Measurements from ENCODE around the gene FLNB. TPM values are rescaled to one million over a fixed set of nuclear protein-coding genes. Genes with fewer than 3 reads are reported as not detected.

The FLNB gene
- total RNA-seq, 1 experiment from 2014 or later, result 41.2 TPM

DNA sequence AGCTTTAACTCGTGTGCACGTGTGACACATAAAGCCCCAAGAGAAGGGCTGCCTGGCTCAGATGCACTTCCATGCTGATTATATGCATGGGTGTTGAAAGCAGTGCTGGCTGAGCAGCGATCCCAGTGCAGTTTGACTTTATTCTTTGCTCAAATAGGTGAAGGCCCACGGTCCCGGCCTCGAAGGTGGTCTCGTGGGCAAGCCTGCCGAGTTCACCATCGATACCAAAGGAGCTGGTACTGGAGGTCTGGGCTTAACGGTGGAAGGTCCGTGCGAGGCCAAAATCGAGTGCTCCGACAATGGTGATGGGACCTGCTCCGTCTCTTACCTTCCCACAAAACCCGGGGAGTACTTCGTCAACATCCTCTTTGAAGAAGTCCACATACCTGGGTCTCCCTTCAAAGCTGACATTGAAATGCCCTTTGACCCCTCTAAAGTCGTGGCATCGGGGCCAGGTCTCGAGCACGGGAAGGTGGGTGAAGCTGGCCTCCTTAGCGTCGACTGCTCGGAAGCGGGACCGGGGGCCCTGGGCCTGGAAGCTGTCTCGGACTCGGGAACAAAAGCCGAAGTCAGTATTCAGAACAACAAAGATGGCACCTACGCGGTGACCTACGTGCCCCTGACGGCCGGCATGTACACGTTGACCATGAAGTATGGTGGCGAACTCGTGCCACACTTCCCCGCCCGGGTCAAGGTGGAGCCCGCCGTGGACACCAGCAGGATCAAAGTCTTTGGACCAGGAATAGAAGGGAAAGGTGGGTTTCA lies 114.9 kb downstream of the FLNB start:
- no TSS peak for BruUV-seq (replicated peaks)
- Histone ChIP-seq H3K36me3 (ENCODE audit: insufficient read depth, low read length, poor library complexity, severe bottlenecking) (no peaks in the 10 kb centered on the region), H3K4me1 (ENCODE audit: insufficient read depth, low read length, poor library complexity, severe bottlenecking) (no peaks in the 10 kb centered on the region), H3K27me3 (replicated peaks; ENCODE audit: insufficient read depth, low read depth, low read length, poor library complexity) (no peaks in the 10 kb centered on the region), H3K9me3 (ENCODE audit: low read depth, low read length, poor library complexity, severe bottlenecking) (no peaks in the 10 kb centered on the region), H3K27ac (ENCODE audit: low read depth, low read length, poor library complexity, severe bottlenecking) (no peak overlapping the region), H3K4me3 (ENCODE audit: low read depth, low read length, poor library complexity, severe bottlenecking) (no peak overlapping the region)
- ChIA-PET CTCF (no interaction called here), POLR2A (ENCODE audit: low non-redundant PET) (no interaction called here)
- DNase-seq (ENCODE audit: low spot score), result no peak
- intact Hi-C loops (cut with micrococcal nuclease; ENCODE audit: unreplicated experiment), result no loop called here
- TF ChIP-seq, protein P1, sequence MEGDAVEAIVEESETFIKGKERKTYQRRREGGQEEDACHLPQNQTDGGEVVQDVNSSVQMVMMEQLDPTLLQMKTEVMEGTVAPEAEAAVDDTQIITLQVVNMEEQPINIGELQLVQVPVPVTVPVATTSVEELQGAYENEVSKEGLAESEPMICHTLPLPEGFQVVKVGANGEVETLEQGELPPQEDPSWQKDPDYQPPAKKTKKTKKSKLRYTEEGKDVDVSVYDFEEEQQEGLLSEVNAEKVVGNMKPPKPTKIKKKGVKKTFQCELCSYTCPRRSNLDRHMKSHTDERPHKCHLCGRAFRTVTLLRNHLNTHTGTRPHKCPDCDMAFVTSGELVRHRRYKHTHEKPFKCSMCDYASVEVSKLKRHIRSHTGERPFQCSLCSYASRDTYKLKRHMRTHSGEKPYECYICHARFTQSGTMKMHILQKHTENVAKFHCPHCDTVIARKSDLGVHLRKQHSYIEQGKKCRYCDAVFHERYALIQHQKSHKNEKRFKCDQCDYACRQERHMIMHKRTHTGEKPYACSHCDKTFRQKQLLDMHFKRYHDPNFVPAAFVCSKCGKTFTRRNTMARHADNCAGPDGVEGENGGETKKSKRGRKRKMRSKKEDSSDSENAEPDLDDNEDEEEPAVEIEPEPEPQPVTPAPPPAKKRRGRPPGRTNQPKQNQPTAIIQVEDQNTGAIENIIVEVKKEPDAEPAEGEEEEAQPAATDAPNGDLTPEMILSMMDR (conservative IDR thresholded peaks at IDR 0.05; ENCODE audit: low read depth, low read length), result no peak
- TF ChIP-seq EZH2 (IDR thresholded peaks at IDR 0.05; ENCODE audit: borderline replicate concordance, low read depth, low read length, poor library complexity, severe bottlenecking), result no peak

DNA sequence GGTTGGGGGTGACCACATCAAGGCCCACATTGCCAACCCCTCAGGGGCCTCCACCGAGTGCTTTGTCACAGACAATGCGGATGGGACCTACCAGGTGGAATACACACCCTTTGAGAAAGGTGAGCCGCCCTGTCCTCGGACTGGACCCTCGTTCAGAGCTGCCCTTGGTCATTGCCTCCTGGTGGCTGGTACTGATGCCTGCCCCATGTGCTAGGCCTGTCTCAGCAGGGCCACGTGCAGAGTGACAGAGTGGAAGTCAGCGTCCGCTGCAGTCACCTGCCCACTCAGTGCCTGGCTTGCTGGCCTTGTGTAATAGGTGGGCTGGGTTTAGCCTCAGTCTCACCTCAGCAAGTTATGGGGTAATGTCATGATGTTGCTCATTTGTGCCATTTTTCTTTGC lies 116.2 kb downstream of the FLNB start:
- ChIA-PET CTCF (no interaction called here), POLR2A (ENCODE audit: low non-redundant PET) (no interaction called here)
- Histone ChIP-seq H3K4me1 (ENCODE audit: insufficient read depth, low read length, poor library complexity, severe bottlenecking) (no peaks in the 10 kb centered on the region), H3K9me3 (ENCODE audit: low read depth, low read length, poor library complexity, severe bottlenecking) (no peaks in the 10 kb centered on the region), H3K27me3 (replicated peaks; ENCODE audit: insufficient read depth, low read depth, low read length, poor library complexity) (no peaks in the 10 kb centered on the region), H3K36me3 (ENCODE audit: insufficient read depth, low read length, poor library complexity, severe bottlenecking) (no peaks in the 10 kb centered on the region), H3K4me3 (ENCODE audit: low read depth, low read length, poor library complexity, severe bottlenecking) (no peak overlapping the region), H3K27ac (ENCODE audit: low read depth, low read length, poor library complexity, severe bottlenecking) (no peak overlapping the region)
- no peak for TF ChIP-seq EZH2 (IDR thresholded peaks at IDR 0.05; ENCODE audit: borderline replicate concordance, low read depth, low read length, poor library complexity, severe bottlenecking)
- TF ChIP-seq, protein P1 (conservative IDR thresholded peaks at IDR 0.05; ENCODE audit: low read depth, low read length), result no peak
- no peak for DNase-seq (ENCODE audit: low spot score)
- intact Hi-C loops (cut with micrococcal nuclease; ENCODE audit: unreplicated experiment), result no loop called here
- no TSS peak for BruUV-seq (replicated peaks)

DNA sequence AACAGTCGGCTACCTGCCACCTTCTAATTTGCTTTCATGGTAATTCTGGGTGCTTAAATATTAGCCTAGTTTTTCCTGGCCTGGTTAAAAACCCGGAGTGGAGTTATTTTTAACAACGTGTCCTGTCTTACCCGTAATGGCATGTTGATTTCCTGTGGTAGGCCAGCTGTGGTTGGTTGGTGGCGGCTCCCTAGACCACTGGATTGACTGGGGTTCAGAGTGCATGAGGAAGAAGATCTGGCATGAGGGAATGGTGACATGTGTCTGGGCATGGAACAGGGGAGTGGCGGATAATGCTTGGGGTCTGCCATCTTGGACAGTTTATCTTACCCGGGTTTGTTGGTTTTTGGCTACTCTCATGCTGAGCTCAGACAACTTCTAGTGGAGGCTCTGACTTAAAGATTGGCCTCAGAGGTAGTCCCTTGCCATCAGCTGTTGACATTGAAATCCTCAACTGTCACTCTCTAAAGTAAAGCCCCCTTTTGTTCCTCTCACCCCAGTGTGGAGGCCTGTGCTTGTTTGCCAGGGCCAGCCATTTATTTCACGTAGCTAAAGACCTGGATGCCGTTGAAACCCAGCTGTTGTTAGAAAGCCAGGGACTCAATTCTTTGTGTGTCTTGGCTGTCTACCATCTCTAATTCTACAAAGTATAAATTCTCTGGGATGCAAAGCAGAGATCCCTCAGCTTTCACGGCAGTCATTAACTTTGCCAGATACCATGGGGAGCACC lies 121.0 kb downstream of the FLNB start:
- CTCF ChIA-PET, result no interaction called here
- H3K27ac ChIP-seq (ENCODE audit: low read depth, low read length, poor library complexity, severe bottlenecking), result no peak overlapping the region
- no peaks in the 10 kb centered on the region for H3K36me3 ChIP-seq (ENCODE audit: insufficient read depth, low read length, poor library complexity, severe bottlenecking)
- H3K9me3 ChIP-seq (ENCODE audit: low read depth, low read length, poor library complexity, severe bottlenecking), result no peaks in the 10 kb centered on the region
- H3K4me3 ChIP-seq (ENCODE audit: low read depth, low read length, poor library complexity, severe bottlenecking), result no peak overlapping the region
- DNase-seq (ENCODE audit: low spot score), result no peak
- no peaks in the 10 kb centered on the region for H3K4me1 ChIP-seq (ENCODE audit: insufficient read depth, low read length, poor library complexity, severe bottlenecking)
- no TSS peak for BruUV-seq (replicated peaks)
- TF ChIP-seq, protein P1 (conservative IDR thresholded peaks at IDR 0.05; ENCODE audit: low read depth, low read length), result no peak
- no peak for TF ChIP-seq EZH2 (IDR thresholded peaks at IDR 0.05; ENCODE audit: borderline replicate concordance, low read depth, low read length, poor library complexity, severe bottlenecking)
- intact Hi-C loops (cut with micrococcal nuclease; ENCODE audit: unreplicated experiment), result no loop called here
- no peaks in the 10 kb centered on the region for H3K27me3 ChIP-seq (replicated peaks; ENCODE audit: insufficient read depth, low read depth, low read length, poor library complexity)
- POLR2A ChIA-PET (ENCODE audit: low non-redundant PET), result no interaction called here

Data from A673 (cell line).